HL-60 (cell line): ENCODE measurements around the gene TBC1D26.
"Not testable (repeated sequence)": the region's sequence is repeated elsewhere in the genome, so short reads cannot be mapped to it uniquely, and the experiment has no call there.

Source experiments
- GABPA ChIP-seq: IDR thresholded peaks from 2 replicates; pipeline ENCODE4 v1.6.1; 2012; ENCODE audit warnings: low read depth
- TF ChIP-seq, protein P1 (sequence below): IDR thresholded peaks from one replicate; pipeline ENCODE4 v1.5.1; 2011; ENCODE audit warnings: low read length, control low read depth, inconsistent platforms; ENCODE audit not compliant: insufficient read depth
- TF ChIP-seq, protein P2 (sequence below): IDR thresholded peaks from 2 replicates; pipeline ENCODE4 v1.6.1; 2012; ENCODE audit warnings: low read depth; ENCODE audit not compliant: insufficient replicate concordance

GRCh38 chr17:15770679-15771078, 38.6 kb downstream of the TBC1D26 start:
- TF ChIP-seq, protein P1, sequence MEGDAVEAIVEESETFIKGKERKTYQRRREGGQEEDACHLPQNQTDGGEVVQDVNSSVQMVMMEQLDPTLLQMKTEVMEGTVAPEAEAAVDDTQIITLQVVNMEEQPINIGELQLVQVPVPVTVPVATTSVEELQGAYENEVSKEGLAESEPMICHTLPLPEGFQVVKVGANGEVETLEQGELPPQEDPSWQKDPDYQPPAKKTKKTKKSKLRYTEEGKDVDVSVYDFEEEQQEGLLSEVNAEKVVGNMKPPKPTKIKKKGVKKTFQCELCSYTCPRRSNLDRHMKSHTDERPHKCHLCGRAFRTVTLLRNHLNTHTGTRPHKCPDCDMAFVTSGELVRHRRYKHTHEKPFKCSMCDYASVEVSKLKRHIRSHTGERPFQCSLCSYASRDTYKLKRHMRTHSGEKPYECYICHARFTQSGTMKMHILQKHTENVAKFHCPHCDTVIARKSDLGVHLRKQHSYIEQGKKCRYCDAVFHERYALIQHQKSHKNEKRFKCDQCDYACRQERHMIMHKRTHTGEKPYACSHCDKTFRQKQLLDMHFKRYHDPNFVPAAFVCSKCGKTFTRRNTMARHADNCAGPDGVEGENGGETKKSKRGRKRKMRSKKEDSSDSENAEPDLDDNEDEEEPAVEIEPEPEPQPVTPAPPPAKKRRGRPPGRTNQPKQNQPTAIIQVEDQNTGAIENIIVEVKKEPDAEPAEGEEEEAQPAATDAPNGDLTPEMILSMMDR, result not testable (repeated sequence)
- TF ChIP-seq, protein P2, sequence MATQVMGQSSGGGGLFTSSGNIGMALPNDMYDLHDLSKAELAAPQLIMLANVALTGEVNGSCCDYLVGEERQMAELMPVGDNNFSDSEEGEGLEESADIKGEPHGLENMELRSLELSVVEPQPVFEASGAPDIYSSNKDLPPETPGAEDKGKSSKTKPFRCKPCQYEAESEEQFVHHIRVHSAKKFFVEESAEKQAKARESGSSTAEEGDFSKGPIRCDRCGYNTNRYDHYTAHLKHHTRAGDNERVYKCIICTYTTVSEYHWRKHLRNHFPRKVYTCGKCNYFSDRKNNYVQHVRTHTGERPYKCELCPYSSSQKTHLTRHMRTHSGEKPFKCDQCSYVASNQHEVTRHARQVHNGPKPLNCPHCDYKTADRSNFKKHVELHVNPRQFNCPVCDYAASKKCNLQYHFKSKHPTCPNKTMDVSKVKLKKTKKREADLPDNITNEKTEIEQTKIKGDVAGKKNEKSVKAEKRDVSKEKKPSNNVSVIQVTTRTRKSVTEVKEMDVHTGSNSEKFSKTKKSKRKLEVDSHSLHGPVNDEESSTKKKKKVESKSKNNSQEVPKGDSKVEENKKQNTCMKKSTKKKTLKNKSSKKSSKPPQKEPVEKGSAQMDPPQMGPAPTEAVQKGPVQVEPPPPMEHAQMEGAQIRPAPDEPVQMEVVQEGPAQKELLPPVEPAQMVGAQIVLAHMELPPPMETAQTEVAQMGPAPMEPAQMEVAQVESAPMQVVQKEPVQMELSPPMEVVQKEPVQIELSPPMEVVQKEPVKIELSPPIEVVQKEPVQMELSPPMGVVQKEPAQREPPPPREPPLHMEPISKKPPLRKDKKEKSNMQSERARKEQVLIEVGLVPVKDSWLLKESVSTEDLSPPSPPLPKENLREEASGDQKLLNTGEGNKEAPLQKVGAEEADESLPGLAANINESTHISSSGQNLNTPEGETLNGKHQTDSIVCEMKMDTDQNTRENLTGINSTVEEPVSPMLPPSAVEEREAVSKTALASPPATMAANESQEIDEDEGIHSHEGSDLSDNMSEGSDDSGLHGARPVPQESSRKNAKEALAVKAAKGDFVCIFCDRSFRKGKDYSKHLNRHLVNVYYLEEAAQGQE, result not testable (repeated sequence)
- TF ChIP-seq GABPA, result not testable (repeated sequence)
